ENCODE data around the gene PORCN.
A peak's percentile ranks its signal among the peaks of the same experiment; 100 is the strongest.

The PORCN gene

GRCh38 chrX:48508400-48509244, at the start of gene PORCN:
Gene PORCN (plus strand): TSS chrX:48508992. CDS start chrX:48509821, 829 bp downstream.
- peak; percentile 88 for DNase-seq (ENCODE audit: low spot score)

GRCh38 chrX:48459483-48459882, 49.3 kb upstream of the PORCN start:
- no peak for DNase-seq (ENCODE audit: low spot score)

GRCh38 chrX:48460031-48460430, 48.8 kb upstream of the PORCN start:
- no peak for DNase-seq (ENCODE audit: low spot score)

- no peak for DNase-seq (ENCODE audit: low spot score)
Measured at GRCh38 chrX:48460606-48461005, 48.2 kb upstream of the PORCN start.

GRCh38 chrX:48461830-48462229, 47.0 kb upstream of the PORCN start:
- no peak for DNase-seq (ENCODE audit: low spot score)

- DNase-seq (ENCODE audit: low spot score), result peak; percentile 83
Measured at GRCh38 chrX:48465336-48465933, 43.4 kb upstream of the PORCN start.

GRCh38 chrX:48466696-48467095, 42.1 kb upstream of the PORCN start:
- no peak for DNase-seq (ENCODE audit: low spot score)

- no peak for DNase-seq (ENCODE audit: low spot score)
Measured at GRCh38 chrX:48467281-48467761, 41.5 kb upstream of the PORCN start.

- DNase-seq (ENCODE audit: low spot score), result peak; percentile 45
Measured at GRCh38 chrX:48468247-48468671, 40.5 kb upstream of the PORCN start.

- DNase-seq (ENCODE audit: low spot score), result no peak
Measured at GRCh38 chrX:48468693-48469691, 39.8 kb upstream of the PORCN start.

- no peak for DNase-seq (ENCODE audit: low spot score)
Measured at GRCh38 chrX:48470110-48470832, 38.5 kb upstream of the PORCN start, which contains the start of gene SLC38A5. Gene SLC38A5 (minus strand): TSS chrX:48470260. CDS start chrX:48467924, 2,336 bp downstream.

GRCh38 chrX:48470833-48471118, 38.0 kb upstream of the PORCN start:
- DNase-seq (ENCODE audit: low spot score), result no peak

- no peak for DNase-seq (ENCODE audit: low spot score)
Measured at GRCh38 chrX:48471504-48471903, 37.3 kb upstream of the PORCN start.

GRCh38 chrX:48472225-48472624, 36.6 kb upstream of the PORCN start:
- no peak for DNase-seq (ENCODE audit: low spot score)

- DNase-seq (ENCODE audit: low spot score), result no peak
Measured at GRCh38 chrX:48472851-48473703, 35.7 kb upstream of the PORCN start.

- DNase-seq (ENCODE audit: low spot score), result no peak
Measured at GRCh38 chrX:48473704-48473990, 35.1 kb upstream of the PORCN start.

- DNase-seq (ENCODE audit: low spot score), result no peak
Measured at GRCh38 chrX:48474127-48474526, 34.7 kb upstream of the PORCN start.

- no peak for DNase-seq (ENCODE audit: low spot score)
Measured at GRCh38 chrX:48474581-48474980, 34.2 kb upstream of the PORCN start.

GRCh38 chrX:48475296-48475695, 33.5 kb upstream of the PORCN start:
- no peak for DNase-seq (ENCODE audit: low spot score)

GRCh38 chrX:48475774-48476577, 32.8 kb upstream of the PORCN start, which contains the start of gene FTSJ1:
Gene FTSJ1 (plus strand): TSS chrX:48476199. CDS start chrX:48478048, 1,849 bp downstream.
- peak; percentile 85 for DNase-seq (ENCODE audit: low spot score)

All from AG20443 (cell line).